ENCODE results near the gene ACBD6. TPM values are rescaled to one million over a fixed set of nuclear protein-coding genes. Genes with fewer than 3 reads are reported as not detected.

The ACBD6 gene
- total RNA-seq, 1 experiment from 2014 or later: 63.7 TPM

GRCh38 chr1:180268556-180269075 is 233.8 kb downstream of the ACBD6 start:
- Histone ChIP-seq H3K9me3 (ENCODE audit: low read depth, low read length, poor library complexity, severe bottlenecking) (no peaks in the 10 kb centered on the region), H3K27me3 (replicated peaks; ENCODE audit: insufficient read depth, low read depth, low read length, poor library complexity) (no peaks in the 10 kb centered on the region), H3K27ac (ENCODE audit: low read depth, low read length, poor library complexity, severe bottlenecking) (no peak overlapping the region), H3K4me1 (ENCODE audit: insufficient read depth, low read length, poor library complexity, severe bottlenecking) (no peaks in the 10 kb centered on the region), H3K36me3 (ENCODE audit: insufficient read depth, low read length, poor library complexity, severe bottlenecking) (no peaks in the 10 kb centered on the region), H3K4me3 (ENCODE audit: low read depth, low read length, poor library complexity, severe bottlenecking) (no peak overlapping the region)
- TF ChIP-seq EZH2 (IDR thresholded peaks at IDR 0.05; ENCODE audit: borderline replicate concordance, low read depth, low read length, poor library complexity, severe bottlenecking): no peak
- TF ChIP-seq CTCF (conservative IDR thresholded peaks at IDR 0.05; ENCODE audit: low read depth, low read length): no peak
- CTCF ChIA-PET: no interaction called here
- no peak for DNase-seq (ENCODE audit: low spot score)
- intact Hi-C loops (cut with micrococcal nuclease; ENCODE audit: unreplicated experiment): no loop called here
- BruUV-seq (replicated peaks): no TSS peak
- POLR2A ChIA-PET (ENCODE audit: low non-redundant PET): no interaction called here

DNA sequence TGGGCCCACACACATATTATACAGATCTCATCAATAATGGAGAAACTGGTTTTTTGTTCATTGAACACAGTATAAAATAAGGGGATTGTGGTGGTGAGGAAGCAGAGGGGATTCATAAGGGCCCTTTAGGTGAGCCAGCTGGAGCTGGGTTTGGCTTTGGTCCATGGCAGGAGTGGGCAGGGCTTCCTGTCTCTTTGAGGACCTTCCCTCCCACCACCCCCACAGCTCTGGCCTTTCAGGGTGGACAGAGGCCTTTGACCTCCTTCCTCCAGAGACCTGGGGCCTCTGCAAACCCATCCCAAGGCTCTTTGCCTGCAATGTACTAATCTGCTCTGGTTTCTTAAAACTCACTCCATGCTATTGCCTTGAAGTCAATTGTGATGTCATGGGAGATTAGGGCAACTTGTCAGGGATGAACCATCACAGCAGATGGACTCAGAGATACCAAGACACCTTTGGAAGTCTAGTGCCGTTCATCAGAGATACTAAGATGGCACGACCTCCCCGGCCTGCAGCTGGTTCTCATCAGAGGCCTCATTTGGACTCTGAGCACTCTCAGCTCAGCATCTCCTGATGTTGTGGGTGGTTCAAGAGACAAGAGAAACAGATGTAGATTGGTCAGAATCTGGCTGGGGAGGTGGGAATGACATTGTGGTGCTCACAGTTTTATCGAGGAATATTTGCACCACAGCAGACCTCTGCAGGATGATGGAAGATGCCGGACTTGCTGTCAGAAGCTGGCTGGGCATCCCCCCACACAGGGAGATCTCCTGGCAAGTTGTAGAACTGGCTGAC is 234.4 kb downstream of the ACBD6 start:
- H3K4me3 ChIP-seq (ENCODE audit: low read depth, low read length, poor library complexity, severe bottlenecking): no peak overlapping the region
- intact Hi-C loops (cut with micrococcal nuclease; ENCODE audit: unreplicated experiment): no loop called here
- H3K4me1 ChIP-seq (ENCODE audit: insufficient read depth, low read length, poor library complexity, severe bottlenecking): no peaks in the 10 kb centered on the region
- no peak for DNase-seq (ENCODE audit: low spot score)
- no peak overlapping the region for H3K27ac ChIP-seq (ENCODE audit: low read depth, low read length, poor library complexity, severe bottlenecking)
- TF ChIP-seq EZH2 (IDR thresholded peaks at IDR 0.05; ENCODE audit: borderline replicate concordance, low read depth, low read length, poor library complexity, severe bottlenecking) (no peak), CTCF (conservative IDR thresholded peaks at IDR 0.05; ENCODE audit: low read depth, low read length) (no peak)
- POLR2A ChIA-PET (ENCODE audit: low non-redundant PET): no interaction called here
- no TSS peak for BruUV-seq (replicated peaks)
- no peaks in the 10 kb centered on the region for H3K27me3 ChIP-seq (replicated peaks; ENCODE audit: insufficient read depth, low read depth, low read length, poor library complexity)
- CTCF ChIA-PET: no interaction called here
- no peaks in the 10 kb centered on the region for H3K9me3 ChIP-seq (ENCODE audit: low read depth, low read length, poor library complexity, severe bottlenecking)
- H3K36me3 ChIP-seq (ENCODE audit: insufficient read depth, low read length, poor library complexity, severe bottlenecking): no peaks in the 10 kb centered on the region

GRCh38 chr1:180267211-180267561 is 235.2 kb downstream of the ACBD6 start:
- ChIA-PET POLR2A (ENCODE audit: low non-redundant PET) (no interaction called here), CTCF (no interaction called here)
- Histone ChIP-seq H3K4me1 (ENCODE audit: insufficient read depth, low read length, poor library complexity, severe bottlenecking) (no peaks in the 10 kb centered on the region), H3K27ac (ENCODE audit: low read depth, low read length, poor library complexity, severe bottlenecking) (no peak overlapping the region), H3K27me3 (replicated peaks; ENCODE audit: insufficient read depth, low read depth, low read length, poor library complexity) (no peaks in the 10 kb centered on the region), H3K4me3 (ENCODE audit: low read depth, low read length, poor library complexity, severe bottlenecking) (no peak overlapping the region), H3K9me3 (ENCODE audit: low read depth, low read length, poor library complexity, severe bottlenecking) (no peaks in the 10 kb centered on the region), H3K36me3 (ENCODE audit: insufficient read depth, low read length, poor library complexity, severe bottlenecking) (no peaks in the 10 kb centered on the region)
- TF ChIP-seq EZH2 (IDR thresholded peaks at IDR 0.05; ENCODE audit: borderline replicate concordance, low read depth, low read length, poor library complexity, severe bottlenecking) (no peak), CTCF (conservative IDR thresholded peaks at IDR 0.05; ENCODE audit: low read depth, low read length) (no peak)
- DNase-seq (ENCODE audit: low spot score): no peak
- BruUV-seq (replicated peaks): no TSS peak
- intact Hi-C loops (cut with micrococcal nuclease; ENCODE audit: unreplicated experiment): no loop called here
